CD4-positive, CD25-positive, alpha-beta regulatory T cell (primary cell): Measurements from ENCODE around the gene CUX1. TPM values are rescaled to one million over a fixed set of nuclear protein-coding genes. Genes with fewer than 3 reads are reported as not detected.

Experiments used
- ATAC-seq, 2 donors: fragments of 150-1000 bp; cut with Tn5 transposase; one replicate each; pipeline ENCODE4 v1.10.0; 2021; ENCODE audit warnings: low read depth in 2 of 2, moderate number of reproducible peaks in 2 of 2, moderate library complexity in 1 of 2
- DNase-seq, 3 donors: peaks; one replicate each; pipeline versions ENCODE4 v3.0.0 to v3.0.0-alpha.2; 2012 to 2022; ENCODE audit warnings: mixed read lengths in 1 of 3
- H3K27ac ChIP-seq: one replicate; pipeline ENCODE4 v1.7.0; 2013; ENCODE audit warnings: mild to moderate bottlenecking, low read length; ENCODE audit not compliant: insufficient read depth, poor library complexity, severe bottlenecking
- H3K27me3 ChIP-seq: one replicate; pipeline ENCODE4 v1.7.0; 2013; ENCODE audit warnings: low read length; ENCODE audit not compliant: control insufficient read depth, insufficient read depth
- H3K36me3 ChIP-seq: one replicate; pipeline ENCODE4 v1.7.0; 2013; ENCODE audit warnings: mild to moderate bottlenecking, low read length, moderate library complexity; ENCODE audit not compliant: control insufficient read depth, insufficient read depth
- H3K4me1 ChIP-seq: 2 replicates; pipeline ENCODE4 v1.7.0; 2013; ENCODE audit warnings: mild to moderate bottlenecking, low read length; ENCODE audit not compliant: insufficient read depth, control insufficient read depth, poor library complexity, severe bottlenecking
- H3K4me3 ChIP-seq: one replicate; pipeline ENCODE4 v1.7.0; 2013; ENCODE audit warnings: low read depth, mild to moderate bottlenecking, low read length, moderate library complexity
- H3K9me3 ChIP-seq, 2 experiments: 1 replicate in 1 of 2; 2 replicates in 1 of 2; pipeline ENCODE4 v1.7.0; 2013; ENCODE audit warnings: low read length in 2 of 2, mild to moderate bottlenecking in 1 of 2, moderate library complexity in 1 of 2; ENCODE audit not compliant: control insufficient read depth in 2 of 2
- H3K27ac Mint-ChIP-seq, 3 donors: one replicate each; pipeline ENCODE4 v1.8.0; 2020 to 2022; ENCODE audit warnings: mild to moderate bottlenecking in 3 of 3, mixed read lengths in 3 of 3, moderate library complexity in 2 of 3
- H3K27me3 Mint-ChIP-seq: one replicate; pipeline ENCODE4 v1.8.0; 2022; ENCODE audit warnings: mild to moderate bottlenecking, mixed read lengths
- H3K36me3 Mint-ChIP-seq: one replicate; pipeline ENCODE4 v1.8.0; 2020; ENCODE audit warnings: mixed read lengths
- H3K4me1 Mint-ChIP-seq, 4 donors: one replicate each; pipeline ENCODE4 v1.8.0; 2020 to 2022; ENCODE audit warnings: mixed read lengths in 4 of 4, mild to moderate bottlenecking in 1 of 4
- H3K4me3 Mint-ChIP-seq, 4 donors: one replicate each; pipeline ENCODE4 v1.8.0; 2020 to 2022; ENCODE audit warnings: mild to moderate bottlenecking in 4 of 4, mixed read lengths in 4 of 4, moderate library complexity in 3 of 4
- H3K9me3 Mint-ChIP-seq, 7 donors: one replicate each; pipeline ENCODE4 v1.8.0; 2020 to 2022; ENCODE audit warnings: mixed read lengths in 7 of 7, mild to moderate bottlenecking in 3 of 7, moderate library complexity in 2 of 7
- polyA plus RNA-seq, 4 donors: library from polyadenylated mRNA; unstranded; fragments of 300-500 nt; fragmentation: Illumina TruSeq; gene quantifications; one replicate each; pipeline ENCODE4 v1.2.3, GENCODE V29; 2021
- total RNA-seq: library from RNA; stranded (reverse); gene quantifications from one replicate; pipeline ENCODE4 v1.2.3, GENCODE V29; 2022

Gene CUX1
- total and polyA plus RNA-seq, 5 donors from 2014 or later = 6.0 to 45.1 (median 7.8) TPM

GRCh38 chr7:101803203-101804087, 14.0 kb upstream of the CUX1 start:
- Mint-ChIP-seq H3K9me3 (no peaks in the 10 kb centered on the region), H3K27ac (peak overlapping the region in 1 of 3 donors; percentile 48), H3K4me1 (peaks cover 0 to 26% (median 7%) of the 10 kb centered on the region in 4 donors), H3K36me3 (no peaks in the 10 kb centered on the region), H3K4me3 (peak overlapping the region in 2 of 4 donors; percentile 60 to 79), H3K27me3 (peaks cover 46% of the 10 kb centered on the region)
- Histone ChIP-seq H3K4me1 (peaks cover 6% of the 10 kb centered on the region), H3K27ac (no peak overlapping the region), H3K27me3 (peaks cover 17% of the 10 kb centered on the region), H3K9me3 (no peaks in the 10 kb centered on the region), H3K4me3 (peak overlapping the region; percentile 32), H3K36me3 (no peaks in the 10 kb centered on the region)
- DNase-seq = no peak
- peak in 1 of 2 donors; percentile 34 for ATAC-seq

GRCh38 chr7:101804088-101804963, 13.1 kb upstream of the CUX1 start:
- Mint-ChIP-seq H3K4me1 (peaks cover 0 to 26% (median 7%) of the 10 kb centered on the region in 4 donors), H3K27ac (peak overlapping the region in 2 of 3 donors; percentile 9 to 48), H3K27me3 (peaks cover 50% of the 10 kb centered on the region), H3K36me3 (no peaks in the 10 kb centered on the region), H3K9me3 (peaks cover 0 to 1% (median 0%) of the 10 kb centered on the region in 7 donors), H3K4me3 (peak overlapping the region in 2 of 4 donors; percentile 60 to 79)
- H3K27ac ChIP-seq = no peak overlapping the region
- no peaks in the 10 kb centered on the region for H3K9me3 ChIP-seq
- peaks cover 17% of the 10 kb centered on the region for H3K27me3 ChIP-seq
- peak overlapping the region; percentile 32 for H3K4me3 ChIP-seq
- DNase-seq (peak in 2 of 3 donors; percentile 38 to 54), ATAC-seq (peak; percentile 47 to 66)
- H3K4me1 ChIP-seq = peaks cover 6% of the 10 kb centered on the region
- no peaks in the 10 kb centered on the region for H3K36me3 ChIP-seq

- DNase-seq = peak in 2 of 3 donors; percentile 9 to 30
- Mint-ChIP-seq H3K27me3 (peaks cover 57% of the 10 kb centered on the region), H3K9me3 (peaks cover 0 to 1% (median 0%) of the 10 kb centered on the region in 7 donors), H3K4me1 (peaks cover 0 to 26% (median 7%) of the 10 kb centered on the region in 4 donors), H3K4me3 (peak overlapping the region in 2 of 4 donors; percentile 1 to 63), H3K36me3 (no peaks in the 10 kb centered on the region), H3K27ac (no peak overlapping the region)
- ATAC-seq = no peak
- Histone ChIP-seq H3K27ac (no peak overlapping the region), H3K4me1 (peaks cover 6% of the 10 kb centered on the region), H3K36me3 (no peaks in the 10 kb centered on the region), H3K4me3 (no peak overlapping the region), H3K27me3 (peaks cover 17% of the 10 kb centered on the region), H3K9me3 (no peaks in the 10 kb centered on the region)
Observed at GRCh38 chr7:101804967-101805366, 12.5 kb upstream of the CUX1 start.

- Mint-ChIP-seq H3K4me1 (peaks cover 5 to 10% (median 9%) of the 10 kb centered on the region in 4 donors), H3K36me3 (no peaks in the 10 kb centered on the region), H3K27me3 (peaks cover 27% of the 10 kb centered on the region), H3K27ac (no peak overlapping the region), H3K9me3 (peaks cover 0 to 1% (median 0%) of the 10 kb centered on the region in 7 donors), H3K4me3 (peak overlapping the region in 2 of 4 donors; percentile 26 to 90)
- no peak for ATAC-seq
- Histone ChIP-seq H3K4me3 (no peak overlapping the region), H3K36me3 (no peaks in the 10 kb centered on the region), H3K27ac (no peak overlapping the region), H3K27me3 (peaks cover 10% of the 10 kb centered on the region), H3K4me1 (peaks cover 16% of the 10 kb centered on the region), H3K9me3 (no peaks in the 10 kb centered on the region)
- no peak for DNase-seq
Observed at GRCh38 chr7:101812595-101812994, 4.8 kb upstream of the CUX1 start.

GRCh38 chr7:101813402-101814019, 3.9 kb upstream of the CUX1 start:
- Histone ChIP-seq H3K9me3 (no peaks in the 10 kb centered on the region), H3K36me3 (no peaks in the 10 kb centered on the region), H3K27ac (no peak overlapping the region), H3K4me1 (peaks cover 24% of the 10 kb centered on the region), H3K4me3 (peak overlapping the region; percentile 63), H3K27me3 (peaks cover 10% of the 10 kb centered on the region)
- DNase-seq = no peak
- Mint-ChIP-seq H3K4me3 (peak overlapping the region; percentile 79 to 91 (median 86)), H3K9me3 (peaks cover 0 to 1% (median 0%) of the 10 kb centered on the region in 7 donors), H3K27ac (no peak overlapping the region), H3K36me3 (no peaks in the 10 kb centered on the region), H3K27me3 (peaks cover 32% of the 10 kb centered on the region), H3K4me1 (peaks cover 11 to 19% (median 16%) of the 10 kb centered on the region in 4 donors)
- ATAC-seq = no peak

GRCh38 chr7:101814081-101814990, 3.1 kb upstream of the CUX1 start:
- Histone ChIP-seq H3K27me3 (peaks cover 10% of the 10 kb centered on the region), H3K27ac (no peak overlapping the region)
- ATAC-seq = peak; percentile 40 to 53

More at GRCh38 chr7:101814081-101814990, 3.1 kb upstream of the CUX1 start:
- DNase-seq = peak; percentile 43 to 54 (median 54)
- no peaks in the 10 kb centered on the region for H3K36me3 Mint-ChIP-seq
- peak overlapping the region; percentile 90 for H3K4me3 ChIP-seq
- H3K4me1 Mint-ChIP-seq = peaks cover 13 to 21% (median 17%) of the 10 kb centered on the region in 4 donors
- peaks cover 28% of the 10 kb centered on the region for H3K27me3 Mint-ChIP-seq
- peak overlapping the region in 2 of 3 donors; percentile 7 to 78 for H3K27ac Mint-ChIP-seq
- H3K9me3 ChIP-seq = no peaks in the 10 kb centered on the region
- H3K4me1 ChIP-seq = peaks cover 25% of the 10 kb centered on the region
- peak overlapping the region; percentile 84 to 96 (median 91) for H3K4me3 Mint-ChIP-seq
- no peaks in the 10 kb centered on the region for H3K9me3 Mint-ChIP-seq
- H3K36me3 ChIP-seq = no peaks in the 10 kb centered on the region
